CD4-positive, alpha-beta memory T cell (primary cell): Measurements from ENCODE around the gene ERC2. TPM values are rescaled to one million over a fixed set of nuclear protein-coding genes. Genes with fewer than 3 reads are reported as not detected.
"Not testable (repeated sequence)": the region's sequence is repeated elsewhere in the genome, so short reads cannot be mapped to it uniquely, and the experiment has no call there.

Source experiments
- CTCF ChIA-PET: fragments of 350-600 bp; sonication (Branson Sonifier 250); formaldehyde crosslinking; loops from one replicate; lab custom pipeline; 2021; ENCODE audit warnings: inconsistent platforms; ENCODE audit not compliant: partially characterized antibody; lab: Charles Lee
- POLR2A ChIA-PET: fragments of 350-600 bp; sonication (Branson Sonifier 250); formaldehyde crosslinking; loops from one replicate; lab custom pipeline; 2021; ENCODE audit not compliant: partially characterized antibody; lab: Charles Lee
- DNase-seq, 5 donors: peaks; one replicate each; pipeline versions ENCODE4 v3.0.0 to v3.0.0-alpha.2; 2020 to 2022; ENCODE audit warnings: mixed read lengths in 1 of 5
- H3K27ac ChIP-seq: one replicate; pipeline ENCODE4 v1.7.0; 2013; ENCODE audit warnings: low read depth, low read length
- H3K27me3 ChIP-seq: 2 replicates; pipeline ENCODE4 v1.7.0; 2013; ENCODE audit warnings: mild to moderate bottlenecking, low read length, moderate library complexity; ENCODE audit not compliant: insufficient read depth
- H3K36me3 ChIP-seq: 2 replicates; pipeline ENCODE4 v1.7.0; 2013; ENCODE audit warnings: mild to moderate bottlenecking, low read length, moderate library complexity; ENCODE audit not compliant: insufficient read depth
- H3K4me1 ChIP-seq: 2 replicates; pipeline ENCODE4 v1.7.0; 2013; ENCODE audit warnings: mild to moderate bottlenecking, low read length, moderate library complexity; ENCODE audit not compliant: insufficient read depth
- H3K4me3 ChIP-seq, 2 donors: one replicate each; pipeline ENCODE4 v1.7.0; 2013; ENCODE audit warnings: low read length in 2 of 2, mild to moderate bottlenecking in 1 of 2
- H3K9me3 ChIP-seq, 2 donors: one replicate each; pipeline ENCODE4 v1.7.0; 2013; ENCODE audit warnings: low read length in 2 of 2, control low read depth in 1 of 2; ENCODE audit not compliant: control insufficient read depth in 1 of 2
- H3K27ac Mint-ChIP-seq, 7 donors: one replicate each; pipeline ENCODE4 v1.8.0; 2020 to 2021; ENCODE audit warnings: mixed read lengths in 7 of 7, mild to moderate bottlenecking in 6 of 7, inconsistent platforms in 3 of 7, moderate library complexity in 3 of 7
- H3K27me3 Mint-ChIP-seq, 2 donors: one replicate each; pipeline ENCODE4 v1.8.0; 2020 to 2021; ENCODE audit warnings: mixed read lengths in 2 of 2
- H3K36me3 Mint-ChIP-seq, 2 donors: one replicate each; pipeline ENCODE4 v1.8.0; 2020 to 2021; ENCODE audit warnings: mixed read lengths in 2 of 2, inconsistent platforms in 1 of 2, mild to moderate bottlenecking in 1 of 2
- H3K4me1 Mint-ChIP-seq, 4 donors: one replicate each; pipeline ENCODE4 v1.8.0; 2020 to 2021; ENCODE audit warnings: mixed read lengths in 4 of 4, mild to moderate bottlenecking in 1 of 4
- H3K4me3 Mint-ChIP-seq, 8 donors: one replicate each; pipeline ENCODE4 v1.8.0; 2020 to 2021; ENCODE audit warnings: mixed read lengths in 8 of 8, mild to moderate bottlenecking in 7 of 8, moderate library complexity in 6 of 8, inconsistent platforms in 3 of 8
- H3K9me3 Mint-ChIP-seq, 8 donors: one replicate each; pipeline ENCODE4 v1.8.0; 2020 to 2021; ENCODE audit warnings: mixed read lengths in 8 of 8, mild to moderate bottlenecking in 5 of 8, inconsistent platforms in 3 of 8, moderate library complexity in 1 of 8
- intact Hi-C: fragments of 100-400 bp; cut with micrococcal nuclease; formaldehyde crosslinking; loops from one replicate; pipeline ENCODE4 v1.15.1; 2023
- polyA plus RNA-seq, 2 donors: library from polyadenylated mRNA; unstranded; fragments of 300-500 nt; fragmentation: Illumina TruSeq; gene quantifications; one replicate each; pipeline ENCODE4 v1.2.3, GENCODE V29; 2021
- total RNA-seq, 2 experiments: library from RNA; stranded (reverse); gene quantifications; one replicate each; pipeline ENCODE4 v1.2.3, GENCODE V29; 2021

Gene ERC2
- total RNA-seq = not detected
- polyA plus RNA-seq = not detected

DNA sequence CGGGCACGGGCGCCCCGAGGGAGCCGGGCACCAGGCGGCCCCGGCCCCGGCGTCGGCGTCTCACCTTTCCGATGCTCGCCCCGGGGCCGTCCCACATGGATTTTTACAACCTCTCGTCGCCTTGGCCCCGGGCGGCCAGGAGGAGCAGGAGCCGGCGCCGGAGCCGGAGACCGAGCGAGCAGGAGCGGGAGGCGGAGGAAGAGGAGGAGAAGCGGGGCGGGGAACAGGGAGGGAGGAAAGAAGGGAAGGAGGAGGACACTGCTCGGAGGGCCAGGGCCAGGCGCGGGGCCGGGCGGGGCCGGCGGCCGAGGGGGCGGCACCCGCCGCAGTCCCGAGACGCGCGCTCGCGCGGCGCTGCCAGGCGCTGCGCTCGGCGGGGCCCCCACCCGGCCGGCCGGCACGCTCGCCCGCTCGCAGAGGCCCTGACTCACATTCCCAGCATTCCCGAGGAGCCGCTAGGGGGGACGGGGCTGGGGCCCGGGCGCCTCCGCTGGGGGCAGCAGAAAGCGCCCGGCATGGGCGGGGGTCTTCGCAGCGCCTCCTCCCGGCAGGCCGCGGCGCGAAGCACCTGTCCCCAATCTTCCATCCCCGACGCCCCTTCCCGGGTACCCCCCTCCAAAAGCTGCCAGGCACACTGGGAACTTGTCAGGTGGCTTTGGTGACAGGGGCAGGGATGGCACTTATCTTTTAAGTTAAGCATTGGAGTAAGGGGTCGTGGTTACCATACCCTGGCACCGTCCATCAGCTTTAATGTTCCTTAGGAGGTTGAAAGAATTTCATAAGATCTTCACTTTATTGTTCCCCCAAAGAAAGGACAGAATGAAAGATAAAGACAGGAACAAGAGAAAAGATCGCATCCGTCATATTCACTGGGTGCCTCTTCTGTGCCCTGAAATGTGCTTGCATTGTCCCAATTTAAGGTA, at the start of gene ERC2:
Gene ERC2, minus strand, starts transcription at position 284 of the 923 bp plus-strand sequence.
- POLR2A ChIA-PET = no interaction called here

DNA sequence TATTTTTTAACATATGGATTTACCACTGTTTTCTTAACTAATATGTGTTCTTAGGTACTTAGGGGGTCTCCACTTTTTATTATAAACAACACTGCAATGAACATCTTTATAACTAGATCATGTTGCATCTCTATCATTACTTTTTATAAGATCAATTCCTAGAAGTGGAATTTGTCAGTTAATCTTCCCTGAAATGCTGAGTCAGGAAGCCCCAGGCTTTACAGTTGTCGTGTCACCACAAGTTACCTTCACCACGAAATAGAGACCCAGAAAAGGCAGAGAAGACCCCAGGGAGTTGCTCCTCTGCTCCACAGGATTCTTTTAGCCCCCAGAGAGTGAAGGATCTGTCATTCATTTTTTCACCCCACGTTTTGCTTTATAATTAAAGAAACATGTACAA, 34.5 kb upstream of the ERC2 start:
- ChIA-PET POLR2A (no interaction called here), CTCF (no interaction called here)
- Histone ChIP-seq H3K27ac (no peak overlapping the region), H3K27me3 (no peaks in the 10 kb centered on the region), H3K9me3 (no peaks in the 10 kb centered on the region), H3K4me1 (no peaks in the 10 kb centered on the region), H3K36me3 (no peaks in the 10 kb centered on the region), H3K4me3 (no peak overlapping the region)
- Mint-ChIP-seq H3K9me3 (peaks cover 0 to 6% (median 0%) of the 10 kb centered on the region in 8 donors), H3K27me3 (peaks cover 16 to 27% of the 10 kb centered on the region in 2 donors), H3K4me1 (no peaks in the 10 kb centered on the region), H3K4me3 (no peak overlapping the region), H3K36me3 (no peaks in the 10 kb centered on the region), H3K27ac (no peak overlapping the region)
- intact Hi-C loops = no loop called here
- no peak for DNase-seq

More for the DNA sequence above, at the start of gene ERC2:
- Mint-ChIP-seq H3K4me1 (peaks cover 5 to 20% (median 13%) of the 10 kb centered on the region in 4 donors), H3K27ac (no peak within 1 kb of the TSS), H3K27me3 (peaks cover 47 to 55% of the 10 kb centered on the region in 2 donors), H3K36me3 (no peaks in the 10 kb centered on the region), H3K4me3 (peak within 1 kb of the TSS; percentile 56 to 82 (median 72)), H3K9me3 (peaks cover 0 to 9% (median under 1%) of the 10 kb centered on the region in 8 donors)
- Histone ChIP-seq H3K4me1 (peaks cover 10% of the 10 kb centered on the region), H3K9me3 (no peaks in the 10 kb centered on the region), H3K36me3 (no peaks in the 10 kb centered on the region), H3K27ac (no peak within 1 kb of the TSS), H3K4me3 (no peak within 1 kb of the TSS), H3K27me3 (peaks cover 16% of the 10 kb centered on the region)
- CTCF ChIA-PET = no interaction called here
- intact Hi-C loops = no loop called here
- DNase-seq = no peak

DNA sequence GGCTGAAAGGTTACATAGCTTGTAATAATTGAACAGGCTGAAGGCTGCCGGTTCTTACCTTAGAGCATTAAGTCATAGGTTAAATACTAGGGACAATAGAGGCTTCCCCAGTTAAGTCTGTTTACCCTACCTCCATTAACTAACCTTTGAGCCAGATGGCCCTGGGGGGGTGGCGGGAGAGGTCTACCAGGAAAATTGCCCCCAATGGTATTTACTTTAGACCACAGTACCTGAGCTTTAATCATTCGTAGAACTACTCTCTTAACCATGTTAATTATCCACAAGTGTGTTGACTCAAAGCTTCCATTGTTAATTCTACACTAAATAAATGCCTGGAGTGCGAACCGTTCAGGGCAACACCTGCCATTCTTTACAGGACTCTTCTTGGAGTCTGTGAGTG, 28.1 kb upstream of the ERC2 start:
- POLR2A ChIA-PET, CTCF ChIA-PET, H3K27ac ChIP-seq, intact Hi-C loops, H3K4me3 Mint-ChIP-seq, H3K27ac Mint-ChIP-seq, H3K4me1 Mint-ChIP-seq, H3K36me3 Mint-ChIP-seq, H3K36me3 ChIP-seq, H3K4me1 ChIP-seq, DNase-seq, H3K4me3 ChIP-seq, H3K9me3 ChIP-seq, H3K9me3 Mint-ChIP-seq, H3K27me3 ChIP-seq: not testable (repeated sequence)
- H3K27me3 Mint-ChIP-seq = peaks cover 17 to 24% of the 10 kb centered on the region in 2 donors

DNA sequence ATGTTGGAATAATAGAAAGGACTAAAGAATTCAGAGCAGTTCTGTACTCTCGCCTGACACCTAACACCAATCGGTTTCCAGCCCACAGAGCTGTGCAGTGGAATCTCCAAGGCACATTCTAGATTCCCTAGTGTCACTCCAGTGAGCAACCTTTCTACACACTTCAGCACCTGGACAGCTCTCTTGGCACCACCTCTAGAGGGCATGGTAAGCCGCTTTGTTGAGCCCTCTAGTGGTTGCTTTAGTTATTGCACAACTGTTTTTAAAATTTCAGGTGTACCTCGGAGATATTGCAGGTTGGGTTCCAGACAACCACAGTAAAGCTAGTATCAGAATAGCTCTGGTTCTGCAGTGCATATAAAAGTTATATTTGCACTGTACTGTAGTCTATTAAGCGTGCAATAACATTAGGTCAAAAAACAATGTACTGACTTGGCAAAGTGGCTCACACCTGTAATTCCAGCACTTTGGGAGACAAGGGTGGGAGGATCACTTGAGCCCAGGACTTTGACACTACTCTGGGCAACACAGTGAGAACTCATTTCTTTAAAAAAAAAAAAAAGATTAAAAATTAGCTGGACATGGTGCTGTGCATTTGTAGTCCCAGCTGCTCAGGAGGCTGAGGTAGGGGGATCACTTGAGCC, 26.5 kb upstream of the ERC2 start:
- Mint-ChIP-seq H3K36me3 (no peaks in the 10 kb centered on the region), H3K27ac (peak overlapping the region in 1 of 7 donors; percentile 4), H3K4me3 (no peak overlapping the region), H3K27me3 (peaks cover 18 to 22% of the 10 kb centered on the region in 2 donors), H3K9me3 (peaks cover 0 to 13% (median 3%) of the 10 kb centered on the region in 8 donors), H3K4me1 (no peaks in the 10 kb centered on the region)
- Histone ChIP-seq H3K27ac (no peak overlapping the region), H3K4me3 (no peak overlapping the region), H3K36me3 (no peaks in the 10 kb centered on the region), H3K9me3 (no peaks in the 10 kb centered on the region), H3K4me1 (no peaks in the 10 kb centered on the region), H3K27me3 (no peaks in the 10 kb centered on the region)
- ChIA-PET POLR2A (interaction anchor here (0.6 kb wide), 1 partner anchor 9 kb away, joined by 3 read pairs; no protein-coding TSS in a partner anchor), CTCF (interaction anchor here (0.6 to 2.3 kb wide), 14 partner anchors 9 to 494 kb away, joined by 3 to 15 read pairs (median 3); no protein-coding TSS in a partner anchor)
- DNase-seq = peak; percentile 78 to 83 (median 80)
- intact Hi-C loops = no loop called here

GRCh38 chr3:56491566-56491965, 23.3 kb upstream of the ERC2 start:
- Mint-ChIP-seq H3K36me3 (no peaks in the 10 kb centered on the region), H3K9me3 (peaks cover 0 to 13% (median 3%) of the 10 kb centered on the region in 8 donors), H3K27ac (no peak overlapping the region), H3K4me1 (no peaks in the 10 kb centered on the region), H3K27me3 (peaks cover 19 to 20% of the 10 kb centered on the region in 2 donors), H3K4me3 (no peak overlapping the region)
- Histone ChIP-seq H3K27me3 (no peaks in the 10 kb centered on the region), H3K9me3 (no peaks in the 10 kb centered on the region), H3K36me3 (no peaks in the 10 kb centered on the region), H3K27ac (no peak overlapping the region), H3K4me1 (no peaks in the 10 kb centered on the region), H3K4me3 (no peak overlapping the region)
- ChIA-PET POLR2A (no interaction called here), CTCF (no interaction called here)
- intact Hi-C loops = no loop called here
- DNase-seq = no peak

DNA sequence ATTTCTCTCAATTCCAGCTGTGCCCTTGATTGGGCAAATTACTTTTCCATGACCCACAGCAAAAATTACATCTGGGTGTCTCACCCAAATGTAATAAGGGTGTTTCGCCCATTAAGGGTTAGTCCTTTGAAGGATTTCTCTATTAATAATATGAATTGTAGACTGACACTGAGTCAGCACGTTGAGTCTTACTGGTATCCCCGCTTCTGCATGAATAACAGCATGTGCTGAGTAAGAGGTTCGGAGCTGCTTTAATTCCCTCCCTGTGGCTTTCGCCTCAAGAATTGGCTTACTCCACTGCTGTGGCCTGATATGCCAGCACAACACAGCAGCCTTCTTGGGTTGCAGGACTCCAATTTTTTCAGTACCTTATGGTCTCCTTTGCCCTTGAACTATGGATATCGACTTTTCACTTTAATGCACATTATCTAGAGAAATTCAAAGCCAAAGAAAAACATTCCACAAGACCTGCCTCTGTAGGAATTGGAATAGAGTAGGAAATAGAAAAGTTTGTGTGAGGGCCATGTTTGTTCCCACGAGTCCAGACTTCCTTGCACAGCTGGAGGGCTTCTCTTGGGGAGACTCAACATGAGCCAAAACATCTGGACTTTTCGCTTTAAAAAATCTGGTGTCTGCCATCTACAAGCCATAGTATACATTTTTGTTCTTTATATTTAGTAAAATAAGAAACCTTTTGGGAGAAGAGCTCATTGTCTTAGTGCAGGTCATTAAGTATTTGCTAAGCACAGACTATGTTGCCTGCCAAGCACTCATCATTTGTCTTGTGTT, 20.7 kb upstream of the ERC2 start:
- Histone ChIP-seq H3K27ac (no peak overlapping the region), H3K9me3 (no peaks in the 10 kb centered on the region), H3K27me3 (no peaks in the 10 kb centered on the region), H3K4me3 (no peak overlapping the region), H3K4me1 (no peaks in the 10 kb centered on the region), H3K36me3 (no peaks in the 10 kb centered on the region)
- peak in 1 of 5 donors; percentile 21 for DNase-seq
- Mint-ChIP-seq H3K27ac (no peak overlapping the region), H3K36me3 (no peaks in the 10 kb centered on the region), H3K27me3 (peaks cover 14 to 19% of the 10 kb centered on the region in 2 donors), H3K9me3 (peaks cover 0 to 13% (median 0%) of the 10 kb centered on the region in 8 donors), H3K4me3 (no peak overlapping the region), H3K4me1 (no peaks in the 10 kb centered on the region)
- CTCF ChIA-PET = no interaction called here
- intact Hi-C loops = no loop called here
- POLR2A ChIA-PET = no interaction called here
